Adrenal gland (tissue), 12 donors: ENCODE results near the gene NSMCE1. TPM values are rescaled to one million over a fixed set of nuclear protein-coding genes. Genes with fewer than 3 reads are reported as not detected.
"Not testable (repeated sequence)": the region's sequence is repeated elsewhere in the genome, so short reads cannot be mapped to it uniquely, and the experiment has no call there.

Source experiments
- DNase-seq, 7 donors: peaks; one replicate each; pipeline ENCODE4 v3.0.0-alpha.2; 2019 to 2020
- H3K27ac ChIP-seq, 5 donors: fragments of 200-600 bp; sonication (generic) in 4 of 5; 1 replicate in 3 of 5; 2 replicates in 2 of 5; pipeline versions ENCODE4 v1.5.1 to v1.8.0; 2016 to 2020; ENCODE audit warnings: mild to moderate bottlenecking in 1 of 5
- H3K27me3 ChIP-seq: fragments of 200-600 bp; 2 replicates; pipeline ENCODE4 v1.8.0; 2021
- H3K36me3 ChIP-seq, 2 donors: fragments of 200-600 bp; replicated peaks in 1 of 2; 1 replicate in 1 of 2; 2 replicates in 1 of 2; pipeline versions ENCODE4 v1.5.1 to v1.8.0; 2018 to 2022
- H3K4me1 ChIP-seq, 2 donors: fragments of 200-600 bp; replicated peaks in 1 of 2; 1 replicate in 1 of 2; 2 replicates in 1 of 2; pipeline versions ENCODE4 v1.5.1 to v1.8.0; 2018 to 2021
- H3K4me3 ChIP-seq, 4 donors: fragments of 200-600 bp; sonication (generic) in 3 of 4; one replicate each; pipeline ENCODE4 v1.5.1; 2016 to 2018
- H3K9me3 ChIP-seq, 3 donors: fragments of 200-600 bp; sonication (generic) in 1 of 3; replicated peaks in 1 of 3; 1 replicate in 2 of 3; 2 replicates in 1 of 3; pipeline versions ENCODE4 v1.5.1 to v1.8.0; 2016 to 2021
- CTCF ChIP-seq, 6 experiments: fragments of 450-650 bp in 4 of 6; fragments of 200-600 bp in 2 of 6; sonication (generic) in 1 of 6; IDR thresholded peaks; 1 replicate in 5 of 6; 2 replicates in 1 of 6; pipeline versions ENCODE4 v1.5.1 to v1.8.0; 2016 to 2021; ENCODE audit warnings: antibody characterized with exemption in 6 of 6, mild to moderate bottlenecking in 2 of 6, moderate library complexity in 1 of 6
- POLR2A ChIP-seq, 2 donors: fragments of 450-650 bp; IDR thresholded peaks; one replicate each; pipeline ENCODE4 v1.6.1; 2017; ENCODE audit warnings: antibody characterized with exemption in 2 of 2, mild to moderate bottlenecking in 2 of 2, moderate library complexity in 1 of 2
- WGBS, 4 donors: extraction: QIAGEN DNeasy Blood & Tissue Kit in 2 of 4; methylation state at CpG; one replicate each; pipeline versions ENCODE4 v1.1.5 to v1.1.7; 2013 to 2017; 5-methylcytosine and 5-hydroxymethylcytosine counted together
- intact Hi-C, 2 donors: fragments of 100-400 bp; cut with DNase I; formaldehyde crosslinking; loops; one replicate each; pipeline versions ENCODE4 v1.14.1 to v1.15.0; 2022 to 2023
- polyA plus RNA-seq, 3 donors: library from polyadenylated mRNA; stranded (reverse); fragments of 200-250 nt in 2 of 3; fragments of 350-450 nt in 1 of 3; fragmentation: Illumina TruSeq in 1 of 3; extraction: RNeasy Lipid Tissue Mini Kit (QIAGEN cat#74804) in 1 of 3; gene quantifications; one replicate each; pipeline ENCODE4 v1.2.3, GENCODE V29; 2013 to 2014
- total RNA-seq, 9 donors: library from RNA; depleted of rRNA in 4 of 9; stranded (reverse); fragments of >200 nt in 4 of 9; fragments of 120-200 nt in 1 of 9; fragmentation: NEBNext Ultra II Directional in 1 of 9; extraction: Animal tissue kit (Norgen Biotek cat#: 25700) in 1 of 9; gene quantifications; one replicate each; pipeline versions ENCODE4 v1.1.0 to v1.2.4, GENCODE V29; 2013 to 2023
- donor health status: healthy with polysubstance abuse.
- donor health status: Bipolar disorder and iron deficiency.
- donor health status: DM: yes; HTN: yes; CAD: no.
- donor health status: DM: no; HTN: no; CAD: no.
- donor health status: DM: no; HTN: no; CAD: no.
- donor health status: DM: yes; HTN: yes; CAD: no.

Gene NSMCE1
- total and polyA plus RNA-seq, 12 donors, result 54.3 to 182 (median 88.1) TPM

- Histone ChIP-seq H3K4me3 (peak overlapping the region in 3 of 4 donors; percentile 28 to 67 (median 53)), H3K4me1 (peaks cover 11 to 13% of the 10 kb centered on the region in 2 donors), H3K27ac (peak overlapping the region; percentile 79 to 97 (median 95)), H3K27me3 (no peaks in the 10 kb centered on the region), H3K36me3 (no peaks in the 10 kb centered on the region), H3K9me3 (no peaks in the 10 kb centered on the region)
- 53 to 89% (median 54%) methylated on average over 9 to 14 of the region's 14 CpGs for WGBS, 4 donors
- intact Hi-C loops, result no loop called here
- DNase-seq, result no peak
- TF ChIP-seq CTCF (IDR thresholded peaks at IDR 0.05) (no peak), POLR2A (IDR thresholded peaks at IDR 0.05) (no peak)
Observed at GRCh38 chr16:27204312-27204915, 64.2 kb downstream of the NSMCE1 start.

DNA sequence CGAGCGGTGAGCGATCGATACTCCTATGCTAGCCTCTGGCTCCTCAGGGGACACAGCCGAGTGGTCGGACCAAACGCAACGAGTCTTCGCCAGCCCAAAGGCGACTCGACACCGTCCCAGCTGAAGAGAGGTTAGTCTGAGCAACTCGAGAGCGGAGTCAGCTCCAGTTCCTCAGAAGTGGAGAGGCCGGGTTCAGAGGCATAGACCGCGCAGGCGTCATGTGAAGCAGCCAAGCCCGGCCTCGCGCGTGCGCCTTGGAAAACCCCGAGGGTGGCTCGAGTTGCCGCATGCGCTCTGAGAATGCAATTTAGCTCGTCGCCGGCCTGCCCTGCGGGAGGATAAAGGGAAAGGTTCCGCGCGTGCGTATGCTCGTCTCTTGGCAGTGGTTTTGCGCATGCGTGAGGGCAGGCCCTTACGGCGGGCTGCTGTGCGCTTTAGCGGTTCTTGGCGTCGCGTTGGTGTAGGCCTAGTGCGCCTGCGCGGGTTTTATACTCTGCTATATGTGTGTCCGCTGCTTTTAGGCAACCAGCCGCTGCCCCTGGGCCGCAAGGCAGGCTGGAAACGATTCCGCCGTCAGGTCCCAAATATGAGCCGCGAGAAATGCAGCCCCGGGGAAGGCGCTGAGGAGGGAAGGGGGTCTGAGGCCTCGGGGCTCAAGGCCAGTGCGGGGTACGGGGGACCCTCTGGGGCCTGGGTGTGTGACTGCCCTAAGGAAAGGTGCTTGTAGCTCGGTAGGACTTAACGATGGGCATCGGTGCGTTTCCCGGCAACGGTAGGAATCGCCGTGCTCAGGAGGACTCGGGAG lies 64.9 kb downstream of the NSMCE1 start, which contains the start of gene KDM8:
Gene KDM8, plus strand, starts transcription at position 20 of the 805 bp plus-strand sequence. CDS start 6,598 bp downstream, outside the sequence.
- peak within 1 kb of the TSS; percentile 28 to 67 (median 44) for H3K4me3 ChIP-seq
- H3K27me3 ChIP-seq, result no peaks in the 10 kb centered on the region
- no peaks in the 10 kb centered on the region for H3K36me3 ChIP-seq
- DNase-seq, result peak; percentile 99 to 100 (median 99)
- peak within 1 kb of the TSS; percentile 79 to 97 (median 95) for H3K27ac ChIP-seq
- WGBS, 4 donors, result 0 to 1% (median 0%) methylated on average over 2 to 70 of the region's 70 CpGs
- no peaks in the 10 kb centered on the region for H3K9me3 ChIP-seq
- H3K4me1 ChIP-seq, result peaks cover 11 to 13% of the 10 kb centered on the region in 2 donors
- intact Hi-C loops, result no loop called here
- TF ChIP-seq CTCF (IDR thresholded peaks at IDR 0.05) (peak in 2 of 6 experiments; percentile 3 to 14), POLR2A (IDR thresholded peaks at IDR 0.05) (peak; percentile 67 to 85)

- Histone ChIP-seq H3K9me3 (no peaks in the 10 kb centered on the region), H3K36me3 (no peaks in the 10 kb centered on the region), H3K4me3 (peak overlapping the region in 3 of 4 donors; percentile 36 to 60 (median 53)), H3K27me3 (no peaks in the 10 kb centered on the region), H3K4me1 (peaks cover 11 to 13% of the 10 kb centered on the region in 2 donors), H3K27ac (peak overlapping the region; percentile 42 to 97 (median 95))
- 24 to 35% (median 28%) methylated on average over 9 to 19 of the region's 19 CpGs for WGBS, 4 donors
- intact Hi-C loops, result no loop called here
- DNase-seq, result peak; percentile 91 to 97 (median 94)
- no peak for TF ChIP-seq POLR2A (IDR thresholded peaks at IDR 0.05)
- TF ChIP-seq CTCF (IDR thresholded peaks at IDR 0.05), result peak in 1 of 6 experiments; percentile 2
Observed at GRCh38 chr16:27202923-27203506, 65.6 kb downstream of the NSMCE1 start.

DNA sequence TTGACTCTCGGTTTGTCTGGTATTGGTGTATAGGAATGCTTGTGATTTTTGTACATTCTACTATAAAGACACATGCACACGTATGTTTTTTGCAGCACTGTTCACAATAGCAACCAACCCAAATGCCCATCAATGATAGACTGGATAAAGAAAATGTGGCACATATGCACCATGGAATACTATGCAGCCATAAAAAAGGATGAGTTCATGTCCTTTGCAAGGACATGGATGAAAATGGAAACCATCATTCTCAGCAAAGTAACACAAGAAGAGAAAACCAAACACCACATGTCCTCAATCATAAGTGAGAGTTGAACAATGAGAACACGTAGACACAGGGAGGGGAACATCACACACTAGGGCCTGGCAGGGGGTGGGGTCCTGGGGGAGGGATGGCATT lies 67.7 kb downstream of the NSMCE1 start:
- WGBS, 4 donors, result 80 to 87% (median 85%) methylated on average over 3 of the region's 3 CpGs
- H3K4me1 ChIP-seq, result peaks cover 11 to 13% of the 10 kb centered on the region in 2 donors
- intact Hi-C loops, H3K27ac ChIP-seq, H3K4me3 ChIP-seq, DNase-seq, H3K27me3 ChIP-seq, H3K36me3 ChIP-seq, H3K9me3 ChIP-seq: not testable (repeated sequence)
